Endodermal cell (in vitro differentiated cells): ENCODE measurements around the gene YIF1B. TPM values are rescaled to one million over a fixed set of nuclear protein-coding genes. Genes with fewer than 3 reads are reported as not detected.
A peak's percentile ranks its signal among the peaks of the same experiment; 100 is the strongest.

Experiments
- DNase-seq: peaks from one replicate; pipeline ENCODE4 v3.0.0-alpha.2; 2017
- H3K27ac ChIP-seq: 2 replicates; pipeline ENCODE4 v1.5.1; 2013; ENCODE audit warnings: mild to moderate bottlenecking, low read depth, low read length, moderate library complexity
- H3K27me3 ChIP-seq: 2 replicates; pipeline ENCODE4 v1.6.1; 2013; ENCODE audit warnings: mild to moderate bottlenecking, low read length, moderate library complexity; ENCODE audit not compliant: insufficient read depth, control insufficient read depth, poor library complexity, severe bottlenecking
- H3K36me3 ChIP-seq: 2 replicates; pipeline ENCODE4 v1.7.0; 2013; ENCODE audit warnings: mild to moderate bottlenecking, low read length, moderate library complexity; ENCODE audit not compliant: control insufficient read depth, insufficient read depth
- H3K4me1 ChIP-seq: one replicate; pipeline ENCODE4 v1.7.0; 2013; ENCODE audit warnings: low read length; ENCODE audit not compliant: control insufficient read depth, insufficient read depth
- H3K4me3 ChIP-seq: 2 replicates; pipeline ENCODE4 v1.5.1; 2013; ENCODE audit warnings: mild to moderate bottlenecking, low read length, moderate library complexity
- H3K9ac ChIP-seq: 2 replicates; pipeline ENCODE4 v1.6.1; 2013; ENCODE audit warnings: mild to moderate bottlenecking, low read length, moderate library complexity; ENCODE audit not compliant: poor library complexity, severe bottlenecking; ENCODE audit errors: extremely low read depth
- H3K9me3 ChIP-seq: 2 replicates; pipeline ENCODE4 v1.6.1; 2013; ENCODE audit warnings: mild to moderate bottlenecking, low read length, moderate library complexity; ENCODE audit not compliant: control insufficient read depth
- H3K27ac Mint-ChIP-seq: 2 replicates; pipeline ENCODE4 v1.8.0; 2020; ENCODE audit warnings: mixed read lengths
- H3K27me3 Mint-ChIP-seq: 2 replicates; pipeline ENCODE4 v1.8.0; 2021; ENCODE audit warnings: mild to moderate bottlenecking, mixed read lengths; ENCODE audit not compliant: insufficient read depth
- H3K36me3 Mint-ChIP-seq: 2 replicates; pipeline ENCODE4 v1.8.0; 2020; ENCODE audit warnings: low read depth, mixed read lengths
- H3K4me1 Mint-ChIP-seq: 2 replicates; pipeline ENCODE4 v1.8.0; 2020; ENCODE audit warnings: mixed read lengths
- H3K4me3 Mint-ChIP-seq: 2 replicates; pipeline ENCODE4 v1.8.0; 2020; ENCODE audit warnings: mild to moderate bottlenecking, moderate library complexity, mixed read lengths
- H3K9me3 Mint-ChIP-seq: 2 replicates; pipeline ENCODE4 v1.8.0; 2020; ENCODE audit warnings: mild to moderate bottlenecking, mixed read lengths
- CTCF ChIP-seq: fragments of 200-600 bp; sonication (generic); conservative IDR thresholded peaks from 2 replicates; pipeline ENCODE4 v1.5.0; 2021; ENCODE audit warnings: antibody characterized with exemption, mild to moderate bottlenecking
- WGBS, 2 experiments: methylation state at CpG; one replicate each; pipeline versions ENCODE4 v1.1.5 to v1.1.7; 2013; ENCODE audit warnings: missing lambda C conversion rate in 2 of 2, mixed read lengths in 1 of 2; ENCODE audit not compliant: insufficient coverage in 1 of 2, insufficient read length in 1 of 2; 5-methylcytosine and 5-hydroxymethylcytosine counted together
- total RNA-seq, 2 donors: library from RNA; stranded (reverse); fragmentation: NEBNext Ultra II Directional in 1 of 2; extraction: Animal tissue kit (Norgen Biotek cat#: 25700) in 1 of 2; gene quantifications; 2 replicates in 1 of 2; 3 replicates in 1 of 2; pipeline ENCODE4 v1.2.1, GENCODE V29; 2021

YIF1B gene
- total RNA-seq, 2 donors from 2014 or later: 68.6 to 74.6 TPM

DNA sequence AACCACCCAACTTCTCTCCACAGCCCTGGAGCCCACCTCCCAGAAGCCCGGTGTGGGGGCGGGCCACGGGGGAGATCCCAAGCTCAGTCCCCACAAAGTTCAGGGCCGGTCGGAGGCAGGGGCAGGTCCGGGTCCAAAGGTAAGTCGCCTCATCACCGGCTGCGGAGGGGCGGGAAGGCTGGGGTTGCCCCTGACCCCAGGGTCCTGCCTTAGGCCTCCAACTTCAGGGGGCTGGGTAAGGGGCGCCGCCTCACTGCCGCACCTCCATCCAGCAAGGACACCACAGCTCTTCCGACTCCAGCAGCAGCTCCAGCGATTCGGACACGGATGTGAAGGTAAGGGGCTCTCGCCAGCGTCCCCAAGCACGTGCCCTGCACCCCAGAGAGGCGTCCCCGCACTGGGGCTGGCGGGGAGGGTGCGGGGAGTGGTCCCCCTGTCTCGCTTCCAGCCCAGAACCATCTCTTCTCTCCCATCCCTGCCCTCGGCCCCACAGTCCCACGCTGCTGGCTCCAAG lies 11.3 kb downstream of the YIF1B start:
- Histone ChIP-seq H3K9ac (no peak overlapping the region), H3K4me1 (no peaks in the 10 kb centered on the region), H3K36me3 (no peaks in the 10 kb centered on the region), H3K9me3 (no peaks in the 10 kb centered on the region), H3K27ac (peak overlapping the region; percentile 32), H3K4me3 (no peak overlapping the region), H3K27me3 (no peaks in the 10 kb centered on the region)
- Mint-ChIP-seq H3K4me1 (peaks cover 3% of the 10 kb centered on the region), H3K36me3 (peaks cover 5% of the 10 kb centered on the region), H3K4me3 (peak overlapping the region; percentile 51), H3K27me3 (peaks cover 16% of the 10 kb centered on the region), H3K27ac (peak overlapping the region; percentile 44), H3K9me3 (no peaks in the 10 kb centered on the region)
- WGBS, 2 experiments: 84 to 94% methylated on average over 12 to 26 of the region's 27 CpGs
- peak; percentile 74 for DNase-seq
- no peak for TF ChIP-seq CTCF

GRCh38 chr19:38303517-38304351 lies 12.0 kb downstream of the YIF1B start, which contains the start of gene C19orf33:
Gene C19orf33 (plus strand): TSS chr19:38304251. CDS start chr19:38304262, 11 bp downstream.
- WGBS, 2 experiments: 77 to 98% methylated on average over 17 to 28 of the region's 28 CpGs
- peak; percentile 90 for DNase-seq
- TF ChIP-seq CTCF: no peak
- Mint-ChIP-seq H3K4me1 (peaks cover 3% of the 10 kb centered on the region), H3K27ac (peak within 1 kb of the TSS; percentile 44), H3K36me3 (peaks cover 5% of the 10 kb centered on the region), H3K9me3 (no peaks in the 10 kb centered on the region), H3K27me3 (peaks cover 16% of the 10 kb centered on the region), H3K4me3 (peak within 1 kb of the TSS; percentile 51)
- H3K27ac ChIP-seq: peak within 1 kb of the TSS; percentile 32
- no peaks in the 10 kb centered on the region for H3K9me3 ChIP-seq
- no peaks in the 10 kb centered on the region for H3K27me3 ChIP-seq
- no peaks in the 10 kb centered on the region for H3K4me1 ChIP-seq
- no peak within 1 kb of the TSS for H3K4me3 ChIP-seq
- H3K9ac ChIP-seq: no peak within 1 kb of the TSS
- H3K36me3 ChIP-seq: no peaks in the 10 kb centered on the region

DNA sequence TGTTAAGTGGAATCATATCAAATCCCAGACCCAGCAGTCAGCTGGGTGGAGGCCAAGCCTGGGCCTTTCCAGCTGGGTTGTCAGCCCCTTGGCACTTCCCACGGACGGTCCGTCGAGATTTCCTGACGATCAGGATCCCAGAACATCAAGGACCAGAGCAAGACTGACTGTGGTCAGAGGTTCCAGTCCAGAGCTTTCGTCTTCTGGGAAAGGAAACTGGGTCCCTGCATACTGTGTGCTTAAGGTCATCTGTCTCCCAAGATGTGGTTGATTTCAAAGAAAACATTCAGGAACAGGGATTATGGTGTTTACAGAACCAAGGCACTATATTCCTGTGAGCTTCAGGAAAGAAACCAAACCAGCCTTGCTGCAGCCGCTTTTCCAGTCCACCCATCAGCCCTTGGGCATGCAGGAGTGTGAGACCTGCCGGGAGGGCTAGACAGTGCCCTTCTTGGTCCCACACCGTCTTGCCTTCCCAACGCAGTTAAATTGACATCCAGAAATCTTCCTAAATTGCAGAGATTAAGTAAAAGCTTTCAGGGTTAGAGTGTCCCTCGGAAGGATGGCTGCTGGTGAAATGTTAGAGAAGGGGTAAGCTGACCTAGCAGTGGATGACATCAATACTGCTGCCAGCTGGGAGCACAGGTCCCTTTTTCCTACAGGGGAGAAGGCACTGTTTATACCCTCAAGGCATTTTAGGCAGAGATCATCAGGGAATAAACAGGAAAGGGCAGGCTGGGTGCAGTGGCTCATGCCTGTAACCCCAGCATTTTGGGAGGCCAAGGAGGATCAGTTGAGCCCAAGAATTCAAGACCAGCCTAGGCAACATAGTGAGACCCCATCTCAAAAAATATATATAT lies 16.7 kb downstream of the YIF1B start:
- Histone ChIP-seq H3K36me3 (peaks cover 4% of the 10 kb centered on the region), H3K27ac (no peak overlapping the region), H3K4me1 (no peaks in the 10 kb centered on the region), H3K9me3 (no peaks in the 10 kb centered on the region), H3K27me3 (no peaks in the 10 kb centered on the region), H3K4me3 (no peak overlapping the region), H3K9ac (no peak overlapping the region)
- peaks cover 5% of the 10 kb centered on the region for H3K9me3 Mint-ChIP-seq
- 89 to 96% methylated on average over 11 of the region's 11 CpGs for WGBS, 2 experiments
- peaks cover 14% of the 10 kb centered on the region for H3K27me3 Mint-ChIP-seq
- H3K4me1 Mint-ChIP-seq: peaks cover 3% of the 10 kb centered on the region
- H3K36me3 Mint-ChIP-seq: peaks cover 8% of the 10 kb centered on the region
- DNase-seq: no peak
- no peak overlapping the region for H3K4me3 Mint-ChIP-seq
- H3K27ac Mint-ChIP-seq: no peak overlapping the region
- no peak for TF ChIP-seq CTCF
